Mammary epithelial cell (primary cell): ENCODE data around the gene F11.

Source experiments
- CTCF ChIP-seq, 2 donors: IDR thresholded peaks in 1 of 2; conservative IDR thresholded peaks in 1 of 2; 2 replicates each; pipeline ENCODE4 v1.5.1; 2011 to 2012; ENCODE audit warnings: inconsistent platforms in 2 of 2, low read length in 2 of 2, mild to moderate bottlenecking in 2 of 2, control low read depth in 1 of 2, low read depth in 1 of 2; ENCODE audit not compliant: insufficient read depth in 1 of 2; ENCODE audit errors: extremely low read depth in 1 of 2
- EZH2 ChIP-seq: IDR thresholded peaks from 2 replicates; pipeline ENCODE4 v1.6.1; 2012; ENCODE audit warnings: low read length, inconsistent platforms, borderline replicate concordance

- TF ChIP-seq CTCF (conservative IDR thresholded peaks at IDR 0.05 in 1 of 2, IDR thresholded peaks at IDR 0.05 in 1 of 2; ENCODE audit: extremely low read depth in 1 of 2, insufficient read depth in 1 of 2, low read depth in 1 of 2, low read length in 2 of 2): no peak
- no peak for TF ChIP-seq EZH2
Measured at GRCh38 chr4:186329372-186329771, 63.4 kb downstream of the F11 start.
